Measurements from ENCODE around the gene TIMELESS. TPM values are rescaled to one million over a fixed set of nuclear protein-coding genes. Genes with fewer than 3 reads are reported as not detected.

The TIMELESS gene
- total RNA-seq, 1 experiment from 2014 or later = 48.6 TPM

DNA sequence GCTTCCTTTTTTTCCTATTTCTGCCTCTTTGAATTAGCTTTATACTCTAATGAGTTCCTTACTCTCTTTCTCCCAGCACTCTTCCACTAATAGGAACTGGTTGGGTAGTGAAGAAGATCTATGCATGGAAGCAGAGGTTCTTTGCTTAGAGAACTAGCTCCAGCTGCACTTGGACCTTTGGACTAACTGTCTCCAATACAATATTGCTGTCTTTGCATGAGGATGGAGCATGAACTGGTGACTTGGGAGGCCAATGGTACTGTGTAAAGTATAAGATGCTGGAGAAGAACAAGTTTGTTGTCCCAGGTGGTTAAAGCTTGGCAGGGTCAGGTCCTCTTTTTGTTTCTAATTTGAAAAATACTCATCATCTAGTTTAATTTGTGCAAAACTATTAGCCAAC is 41.1 kb upstream of the TIMELESS start:
- peaks cover 22% of the 10 kb centered on the region for H3K36me3 Mint-ChIP-seq (ENCODE audit: insufficient read depth, unreplicated experiment)
- H3K9me3 Mint-ChIP-seq (ENCODE audit: low read depth, unreplicated experiment) = peaks cover 3% of the 10 kb centered on the region
- H3K4me1 Mint-ChIP-seq (ENCODE audit: low read depth, unreplicated experiment) = peaks cover 18% of the 10 kb centered on the region
- H3K27me3 Mint-ChIP-seq (ENCODE audit: unreplicated experiment) = peaks cover 45% of the 10 kb centered on the region
- TF ChIP-seq, protein P1, sequence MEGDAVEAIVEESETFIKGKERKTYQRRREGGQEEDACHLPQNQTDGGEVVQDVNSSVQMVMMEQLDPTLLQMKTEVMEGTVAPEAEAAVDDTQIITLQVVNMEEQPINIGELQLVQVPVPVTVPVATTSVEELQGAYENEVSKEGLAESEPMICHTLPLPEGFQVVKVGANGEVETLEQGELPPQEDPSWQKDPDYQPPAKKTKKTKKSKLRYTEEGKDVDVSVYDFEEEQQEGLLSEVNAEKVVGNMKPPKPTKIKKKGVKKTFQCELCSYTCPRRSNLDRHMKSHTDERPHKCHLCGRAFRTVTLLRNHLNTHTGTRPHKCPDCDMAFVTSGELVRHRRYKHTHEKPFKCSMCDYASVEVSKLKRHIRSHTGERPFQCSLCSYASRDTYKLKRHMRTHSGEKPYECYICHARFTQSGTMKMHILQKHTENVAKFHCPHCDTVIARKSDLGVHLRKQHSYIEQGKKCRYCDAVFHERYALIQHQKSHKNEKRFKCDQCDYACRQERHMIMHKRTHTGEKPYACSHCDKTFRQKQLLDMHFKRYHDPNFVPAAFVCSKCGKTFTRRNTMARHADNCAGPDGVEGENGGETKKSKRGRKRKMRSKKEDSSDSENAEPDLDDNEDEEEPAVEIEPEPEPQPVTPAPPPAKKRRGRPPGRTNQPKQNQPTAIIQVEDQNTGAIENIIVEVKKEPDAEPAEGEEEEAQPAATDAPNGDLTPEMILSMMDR (IDR thresholded peaks at IDR 0.05; ENCODE audit: unreplicated experiment) = no peak
- no TSS peak for BruUV-seq (replicated peaks)
- intact Hi-C loops (cut with micrococcal nuclease; ENCODE audit: unreplicated experiment) = no loop called here
- DNase-seq = no peak
- CTCF ChIA-PET = interaction anchor here (0.6 kb wide), 1 partner anchor 161 kb away, joined by 6 read pairs; no protein-coding TSS in a partner anchor
- no peak overlapping the region for H3K27ac Mint-ChIP-seq (ENCODE audit: unreplicated experiment)
- no peak overlapping the region for H3K4me3 Mint-ChIP-seq (ENCODE audit: low read depth, unreplicated experiment)

DNA sequence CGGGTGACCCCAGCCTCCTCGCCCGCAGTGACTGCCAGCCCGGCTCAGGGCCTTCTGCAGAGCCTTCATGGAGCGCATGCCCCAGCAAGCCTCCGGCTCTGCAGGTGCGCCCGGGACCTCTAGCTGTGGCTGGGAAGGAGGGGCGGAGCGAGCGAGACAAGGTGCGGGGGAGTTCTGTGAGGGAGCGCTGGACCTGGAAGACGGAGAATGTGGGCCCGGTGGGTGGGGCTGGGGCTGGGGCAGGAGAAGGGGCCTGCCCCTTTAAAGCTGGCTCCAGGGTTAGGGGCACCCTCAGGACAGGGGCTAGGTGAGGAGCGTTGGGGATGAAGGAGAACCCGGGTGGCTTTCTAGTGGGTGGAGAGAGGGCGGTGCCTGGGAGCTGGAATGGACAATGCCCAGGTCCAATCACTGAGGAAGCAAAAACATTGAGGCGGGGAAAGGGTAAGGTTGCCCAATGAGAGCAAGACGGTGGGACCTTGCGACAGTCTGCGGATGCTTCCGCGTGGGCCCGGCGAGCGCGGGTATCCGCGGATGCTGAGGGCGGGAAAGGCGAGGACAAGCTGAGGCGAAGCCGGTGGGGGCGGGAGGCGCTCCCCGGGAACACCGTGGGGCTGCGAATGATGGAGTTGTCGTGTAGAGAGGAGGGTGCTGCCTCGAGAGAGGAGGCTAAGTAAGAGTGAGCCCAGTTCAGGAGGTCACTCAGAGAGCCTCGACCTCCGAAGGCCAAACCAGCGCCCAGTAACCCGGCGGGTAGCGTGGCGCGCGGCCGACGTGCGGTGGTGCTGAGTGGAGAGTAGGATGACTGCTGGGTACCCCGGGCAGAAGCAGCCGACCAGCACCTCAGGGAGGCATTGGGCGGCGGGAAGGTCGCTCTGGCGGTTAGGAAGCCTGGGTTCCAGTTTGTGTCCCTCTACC is 39.1 kb upstream of the TIMELESS start, which contains the start of gene GLS2:
Gene GLS2 (minus strand): TSS at position 121 of the 915 bp plus-strand sequence. CDS start 43 bp downstream, at position 78.
- Mint-ChIP-seq H3K9me3 (ENCODE audit: low read depth, unreplicated experiment) (peaks cover 3% of the 10 kb centered on the region), H3K27me3 (ENCODE audit: unreplicated experiment) (peaks cover 45% of the 10 kb centered on the region), H3K27ac (ENCODE audit: unreplicated experiment) (peak within 1 kb of the TSS; percentile 83), H3K4me3 (ENCODE audit: low read depth, unreplicated experiment) (peak within 1 kb of the TSS; percentile 98), H3K36me3 (ENCODE audit: insufficient read depth, unreplicated experiment) (peaks cover 22% of the 10 kb centered on the region), H3K4me1 (ENCODE audit: low read depth, unreplicated experiment) (peaks cover 18% of the 10 kb centered on the region)
- intact Hi-C loops (cut with micrococcal nuclease; ENCODE audit: unreplicated experiment) = no loop called here
- peak; percentile 82 for DNase-seq
- no TSS peak for BruUV-seq (replicated peaks)
- CTCF ChIA-PET = interaction anchor here (0.6 to 1.3 kb wide), 6 partner anchors 8 to 264 kb away, joined by 3 to 6 read pairs (median 3); partner anchors contain the start of genes COQ10A and NABP2
- TF ChIP-seq, protein P1 (IDR thresholded peaks at IDR 0.05; ENCODE audit: unreplicated experiment) = no peak

GRCh38 chr12:56487448-56488040 is 38.3 kb upstream of the TIMELESS start:
- CTCF ChIA-PET = interaction anchor here (0.7 to 1.3 kb wide), 5 partner anchors 9 to 263 kb away, joined by 3 to 4 read pairs (median 3); partner anchors contain the start of genes COQ10A and NABP2
- peak; percentile 58 for DNase-seq
- H3K36me3 Mint-ChIP-seq (ENCODE audit: insufficient read depth, unreplicated experiment) = peaks cover 22% of the 10 kb centered on the region

DNA sequence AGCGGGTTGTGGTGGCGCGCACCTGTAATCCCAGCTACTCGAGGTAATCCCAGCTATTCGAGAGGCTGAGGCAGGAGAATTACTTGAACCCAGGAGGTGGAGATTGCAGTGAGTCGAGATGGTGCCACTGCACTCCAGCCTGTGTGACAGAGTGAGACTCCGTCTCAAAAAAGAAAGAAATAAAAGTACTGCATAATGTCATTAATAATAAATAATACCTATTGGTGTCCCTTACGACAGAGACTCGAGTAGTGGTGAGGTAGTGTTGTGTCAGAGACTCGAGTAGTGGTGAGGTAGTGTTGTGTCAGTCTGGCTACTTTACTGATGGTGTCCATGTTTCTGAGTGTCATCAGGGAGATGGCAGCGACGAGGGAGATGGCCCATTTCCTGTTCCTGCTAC is 37.5 kb upstream of the TIMELESS start:
- Mint-ChIP-seq H3K36me3 (ENCODE audit: insufficient read depth, unreplicated experiment) (peaks cover 22% of the 10 kb centered on the region), H3K4me1 (ENCODE audit: low read depth, unreplicated experiment) (peaks cover 18% of the 10 kb centered on the region), H3K27ac (ENCODE audit: unreplicated experiment) (no peak overlapping the region), H3K4me3 (ENCODE audit: low read depth, unreplicated experiment) (no peak overlapping the region), H3K27me3 (ENCODE audit: unreplicated experiment) (peaks cover 43% of the 10 kb centered on the region), H3K9me3 (ENCODE audit: low read depth, unreplicated experiment) (peaks cover 3% of the 10 kb centered on the region)
- CTCF ChIA-PET = interaction anchor here (0.5 kb wide), 1 partner anchor 99 kb away, joined by 4 read pairs; no protein-coding TSS in a partner anchor
- intact Hi-C loops (cut with micrococcal nuclease; ENCODE audit: unreplicated experiment) = no loop called here
- BruUV-seq (replicated peaks) = no TSS peak
- DNase-seq = no peak
- TF ChIP-seq, protein P1 (IDR thresholded peaks at IDR 0.05; ENCODE audit: unreplicated experiment) = no peak

More at GRCh38 chr12:56487448-56488040, 38.3 kb upstream of the TIMELESS start:
- peaks cover 45% of the 10 kb centered on the region for H3K27me3 Mint-ChIP-seq (ENCODE audit: unreplicated experiment)
- TF ChIP-seq, protein P1 (IDR thresholded peaks at IDR 0.05; ENCODE audit: unreplicated experiment) = no peak
- peaks cover 3% of the 10 kb centered on the region for H3K9me3 Mint-ChIP-seq (ENCODE audit: low read depth, unreplicated experiment)
- intact Hi-C loops (cut with micrococcal nuclease; ENCODE audit: unreplicated experiment) = no loop called here
- BruUV-seq (replicated peaks) = no TSS peak
- peaks cover 18% of the 10 kb centered on the region for H3K4me1 Mint-ChIP-seq (ENCODE audit: low read depth, unreplicated experiment)
- peak overlapping the region; percentile 98 for H3K4me3 Mint-ChIP-seq (ENCODE audit: low read depth, unreplicated experiment)
- peak overlapping the region; percentile 83 for H3K27ac Mint-ChIP-seq (ENCODE audit: unreplicated experiment)

All from Calu3 (cell line).